Mesendoderm (in vitro differentiated cells): ENCODE data around the gene SERINC1.

Experiments
- DNase-seq: peaks from one replicate; pipeline ENCODE4 v3.0.0; 2013
- H2AK5ac ChIP-seq: 2 replicates; pipeline ENCODE4 v1.6.1; 2013; ENCODE audit warnings: low read length, inconsistent platforms
- H2BK120ac ChIP-seq: 2 replicates; pipeline ENCODE4 v1.6.1; 2013; ENCODE audit warnings: low read depth, mild to moderate bottlenecking, low read length, moderate library complexity, mixed read lengths
- H2BK15ac ChIP-seq: replicated peaks from 2 replicates; pipeline ENCODE4 v1.6.1; 2013; ENCODE audit warnings: low read depth, mild to moderate bottlenecking, moderate library complexity
- H2BK5ac ChIP-seq: 2 replicates; pipeline ENCODE4 v1.6.1; 2013; ENCODE audit warnings: low read length, inconsistent platforms
- H3K18ac ChIP-seq: 2 replicates; pipeline ENCODE4 v1.6.1; 2013; ENCODE audit warnings: mild to moderate bottlenecking, low read length, mixed read lengths
- H3K23ac ChIP-seq: one replicate; pipeline ENCODE4 v1.6.1; 2013; ENCODE audit warnings: low read length
- H3K27ac ChIP-seq: 2 replicates; pipeline ENCODE4 v1.5.1; 2013; ENCODE audit warnings: low read depth, mild to moderate bottlenecking, inconsistent platforms, low read length, moderate library complexity
- H3K27me3 ChIP-seq: 2 replicates; pipeline ENCODE4 v1.6.1; 2013; ENCODE audit warnings: low read length, control low read depth, mild to moderate bottlenecking, inconsistent platforms; ENCODE audit not compliant: insufficient read depth, poor library complexity
- H3K36me3 ChIP-seq: 2 replicates; pipeline ENCODE4 v1.6.1; 2013; ENCODE audit warnings: low read length, inconsistent platforms; ENCODE audit not compliant: control insufficient read depth, insufficient read depth
- H3K4ac ChIP-seq: one replicate; pipeline ENCODE4 v1.6.1; 2013; ENCODE audit warnings: low read depth, mild to moderate bottlenecking, low read length, moderate library complexity
- H3K4me1 ChIP-seq: 2 replicates; pipeline ENCODE4 v1.6.1; 2013; ENCODE audit warnings: low read depth, low read length, inconsistent platforms; ENCODE audit not compliant: control insufficient read depth
- H3K4me2 ChIP-seq: 2 replicates; pipeline ENCODE4 v1.6.1; 2013; ENCODE audit warnings: low read length
- H3K4me3 ChIP-seq: 2 replicates; pipeline ENCODE4 v1.5.1; 2013; ENCODE audit warnings: mild to moderate bottlenecking, low read length
- H3K56ac ChIP-seq: one replicate; pipeline ENCODE4 v1.6.1; 2013; ENCODE audit warnings: low read length
- H3K79me1 ChIP-seq: 2 replicates; pipeline ENCODE4 v1.6.1; 2013; ENCODE audit warnings: low read length, inconsistent platforms
- H3K79me2 ChIP-seq: 2 replicates; pipeline ENCODE4 v1.6.1; 2013; ENCODE audit warnings: mild to moderate bottlenecking, low read length; ENCODE audit not compliant: control insufficient read depth, insufficient read depth
- H3K9ac ChIP-seq: 2 replicates; pipeline ENCODE4 v1.6.1; 2013; ENCODE audit warnings: low read length, inconsistent platforms
- H4K5ac ChIP-seq: one replicate; pipeline ENCODE4 v1.6.1; 2013; ENCODE audit warnings: low read length
- H4K8ac ChIP-seq: one replicate; pipeline ENCODE4 v1.6.1; 2013; ENCODE audit warnings: low read depth, mild to moderate bottlenecking, control low read depth, low read length, moderate library complexity
- WGBS: extraction: QIAGEN DNeasy Blood & Tissue Kit; methylation state at CpG from one replicate; pipeline ENCODE4 v1.1.7; 2013; ENCODE audit warnings: low lambda C conversion rate, missing lambda C conversion rate; ENCODE audit not compliant: insufficient coverage; ENCODE audit errors: extremely low coverage; 5-methylcytosine and 5-hydroxymethylcytosine counted together

The SERINC1 gene

GRCh38 chr6:122422003-122422402 is 49.6 kb downstream of the SERINC1 start:
- Histone ChIP-seq H2AK5ac (no peak overlapping the region), H3K18ac (no peak overlapping the region), H3K79me1 (no peaks in the 10 kb centered on the region), H3K9ac (no peak overlapping the region), H3K79me2 (no peaks in the 10 kb centered on the region), H3K36me3 (no peaks in the 10 kb centered on the region), H2BK120ac (no peak overlapping the region), H3K4ac (no peak overlapping the region), H3K4me3 (no peak overlapping the region), H4K5ac (no peak overlapping the region), H2BK5ac (no peak overlapping the region), H3K27ac (no peak overlapping the region), H3K27me3 (no peaks in the 10 kb centered on the region), H3K23ac (no peak overlapping the region), H3K4me1 (no peaks in the 10 kb centered on the region), H3K4me2 (no peak overlapping the region), H3K56ac (no peak overlapping the region), H4K8ac (no peak overlapping the region), H2BK15ac (no peak overlapping the region)
- WGBS, result no CpG with 5 or more reads among the region's 2 CpGs
- no peak for DNase-seq

GRCh38 chr6:122416825-122417224 is 54.8 kb downstream of the SERINC1 start:
- Histone ChIP-seq H4K8ac (no peak overlapping the region), H2BK5ac (no peak overlapping the region), H3K23ac (no peak overlapping the region), H3K79me1 (no peaks in the 10 kb centered on the region), H2AK5ac (no peak overlapping the region), H3K9ac (no peak overlapping the region), H2BK15ac (no peak overlapping the region), H3K56ac (no peak overlapping the region), H2BK120ac (no peak overlapping the region), H3K4me1 (no peaks in the 10 kb centered on the region), H4K5ac (no peak overlapping the region), H3K36me3 (no peaks in the 10 kb centered on the region), H3K4ac (no peak overlapping the region), H3K4me3 (no peak overlapping the region), H3K79me2 (no peaks in the 10 kb centered on the region), H3K27me3 (no peaks in the 10 kb centered on the region), H3K4me2 (no peak overlapping the region), H3K27ac (no peak overlapping the region), H3K18ac (no peak overlapping the region)
- no CpG with 5 or more reads among the region's 1 CpG for WGBS
- DNase-seq, result no peak

- H3K4me3 ChIP-seq, result no peak overlapping the region
- H3K56ac ChIP-seq, result no peak overlapping the region
- no peaks in the 10 kb centered on the region for H3K27me3 ChIP-seq
- no peak overlapping the region for H4K8ac ChIP-seq
- no peak overlapping the region for H2AK5ac ChIP-seq
- H2BK120ac ChIP-seq, result no peak overlapping the region
- H2BK15ac ChIP-seq, result no peak overlapping the region
- no peaks in the 10 kb centered on the region for H3K36me3 ChIP-seq
- H3K9ac ChIP-seq, result no peak overlapping the region
- no peak overlapping the region for H3K4me2 ChIP-seq
- H3K79me1 ChIP-seq, result peaks cover 3% of the 10 kb centered on the region
- H3K4me1 ChIP-seq, result no peaks in the 10 kb centered on the region
- H3K18ac ChIP-seq, result no peak overlapping the region
- no peaks in the 10 kb centered on the region for H3K79me2 ChIP-seq
- H3K23ac ChIP-seq, result no peak overlapping the region
- no peak overlapping the region for H3K4ac ChIP-seq
- H3K27ac ChIP-seq, result no peak overlapping the region
- H4K5ac ChIP-seq, result no peak overlapping the region
- no peak for DNase-seq
- H2BK5ac ChIP-seq, result no peak overlapping the region
Measured at GRCh38 chr6:122412001-122412400, 59.6 kb downstream of the SERINC1 start.

- Histone ChIP-seq H2BK15ac (no peak overlapping the region), H3K27ac (no peak overlapping the region), H3K9ac (no peak overlapping the region), H3K4me2 (no peak overlapping the region), H3K27me3 (no peaks in the 10 kb centered on the region), H3K56ac (no peak overlapping the region), H3K18ac (no peak overlapping the region), H4K8ac (no peak overlapping the region), H3K4me3 (no peak overlapping the region), H3K4ac (no peak overlapping the region), H3K36me3 (no peaks in the 10 kb centered on the region), H3K23ac (no peak overlapping the region), H3K4me1 (no peaks in the 10 kb centered on the region), H4K5ac (no peak overlapping the region), H2BK5ac (no peak overlapping the region), H2AK5ac (no peak overlapping the region), H2BK120ac (no peak overlapping the region), H3K79me1 (peaks cover 3% of the 10 kb centered on the region), H3K79me2 (no peaks in the 10 kb centered on the region)
- DNase-seq, result no peak
- WGBS, result no CpG with 5 or more reads among the region's 6 CpGs
Measured at GRCh38 chr6:122408702-122409458, 62.7 kb downstream of the SERINC1 start.

- WGBS, result no CpG with 5 or more reads among the region's 1 CpG
Measured at GRCh38 chr6:122408240-122408639, 63.4 kb downstream of the SERINC1 start.

GRCh38 chr6:122407712-122408111 is 63.9 kb downstream of the SERINC1 start:
- Histone ChIP-seq H3K23ac (no peak overlapping the region), H3K4me3 (no peak overlapping the region), H3K56ac (no peak overlapping the region), H3K36me3 (no peaks in the 10 kb centered on the region), H4K5ac (no peak overlapping the region), H3K4ac (no peak overlapping the region), H2BK120ac (no peak overlapping the region), H3K4me2 (no peak overlapping the region), H3K79me1 (peaks cover 3% of the 10 kb centered on the region), H2AK5ac (no peak overlapping the region), H3K79me2 (no peaks in the 10 kb centered on the region), H2BK15ac (no peak overlapping the region), H3K18ac (no peak overlapping the region), H3K9ac (no peak overlapping the region), H4K8ac (no peak overlapping the region), H2BK5ac (no peak overlapping the region), H3K27me3 (no peaks in the 10 kb centered on the region), H3K27ac (no peak overlapping the region), H3K4me1 (no peaks in the 10 kb centered on the region)
- WGBS, result no CpG with 5 or more reads among the region's 4 CpGs
- no peak for DNase-seq

More at GRCh38 chr6:122408240-122408639, 63.4 kb downstream of the SERINC1 start:
- no peaks in the 10 kb centered on the region for H3K4me1 ChIP-seq
- H3K9ac ChIP-seq, result no peak overlapping the region
- H3K4ac ChIP-seq, result no peak overlapping the region
- no peak overlapping the region for H3K4me3 ChIP-seq
- no peak overlapping the region for H3K23ac ChIP-seq
- H3K36me3 ChIP-seq, result no peaks in the 10 kb centered on the region
- no peaks in the 10 kb centered on the region for H3K79me2 ChIP-seq
- H2BK15ac ChIP-seq, result no peak overlapping the region
- no peak overlapping the region for H2BK5ac ChIP-seq
- H3K4me2 ChIP-seq, result no peak overlapping the region
- H3K79me1 ChIP-seq, result peaks cover 3% of the 10 kb centered on the region
- no peak overlapping the region for H4K8ac ChIP-seq
- no peak overlapping the region for H3K27ac ChIP-seq
- no peak overlapping the region for H2BK120ac ChIP-seq
- no peaks in the 10 kb centered on the region for H3K27me3 ChIP-seq
- no peak for DNase-seq
- no peak overlapping the region for H4K5ac ChIP-seq
- no peak overlapping the region for H3K18ac ChIP-seq
- no peak overlapping the region for H3K56ac ChIP-seq
- no peak overlapping the region for H2AK5ac ChIP-seq
